KOPT-K1 (cell line): ENCODE data around the gene CHRM3.
"Not testable (repeated sequence)": the region's sequence is repeated elsewhere in the genome, so short reads cannot be mapped to it uniquely, and the experiment has no call there.

ENCODE experiments used
- H3K27ac ChIP-seq: fragments of 200-600 bp; sonication (generic); 2 replicates; pipeline ENCODE4 v1.5.1; 2016; ENCODE audit warnings: antibody characterized with exemption, mild to moderate bottlenecking, low read depth, low read length; ENCODE audit not compliant: poor library complexity, severe bottlenecking
- H3K36me3 ChIP-seq: fragments of 200-600 bp; sonication (generic); 2 replicates; pipeline ENCODE4 v1.5.1; 2017; ENCODE audit warnings: antibody characterized with exemption, mild to moderate bottlenecking, low read length, moderate library complexity; ENCODE audit not compliant: insufficient read depth
- H3K9me3 ChIP-seq: fragments of 200-600 bp; sonication (generic); 2 replicates; pipeline ENCODE4 v1.5.1; 2017; ENCODE audit warnings: antibody characterized with exemption, low read length, mild to moderate bottlenecking; ENCODE audit not compliant: insufficient read depth, poor library complexity, severe bottlenecking

Gene CHRM3

GRCh38 chr1:239386453-239387303 lies at the start of gene CHRM3:
CHRM3 (plus strand) TSS chr1:239386568; CDS start chr1:239907452, 520,884 bp downstream.
- peaks cover 12% of the 10 kb centered on the region for H3K9me3 ChIP-seq
- no peak within 1 kb of the TSS for H3K27ac ChIP-seq
- no peaks in the 10 kb centered on the region for H3K36me3 ChIP-seq

GRCh38 chr1:239337799-239338430 lies 48.5 kb upstream of the CHRM3 start:
- H3K9me3 ChIP-seq: no peaks in the 10 kb centered on the region
- H3K36me3 ChIP-seq: no peaks in the 10 kb centered on the region
- no peak overlapping the region for H3K27ac ChIP-seq

- H3K36me3 ChIP-seq: no peaks in the 10 kb centered on the region
- no peaks in the 10 kb centered on the region for H3K9me3 ChIP-seq
- no peak overlapping the region for H3K27ac ChIP-seq
These were observed 38.6 kb upstream of the CHRM3 start for GRCh38 chr1:239347776-239348175.

- Histone ChIP-seq H3K36me3 (no peaks in the 10 kb centered on the region), H3K9me3 (no peaks in the 10 kb centered on the region), H3K27ac (no peak overlapping the region)
These were observed 37.6 kb upstream of the CHRM3 start for GRCh38 chr1:239348635-239349353.

DNA sequence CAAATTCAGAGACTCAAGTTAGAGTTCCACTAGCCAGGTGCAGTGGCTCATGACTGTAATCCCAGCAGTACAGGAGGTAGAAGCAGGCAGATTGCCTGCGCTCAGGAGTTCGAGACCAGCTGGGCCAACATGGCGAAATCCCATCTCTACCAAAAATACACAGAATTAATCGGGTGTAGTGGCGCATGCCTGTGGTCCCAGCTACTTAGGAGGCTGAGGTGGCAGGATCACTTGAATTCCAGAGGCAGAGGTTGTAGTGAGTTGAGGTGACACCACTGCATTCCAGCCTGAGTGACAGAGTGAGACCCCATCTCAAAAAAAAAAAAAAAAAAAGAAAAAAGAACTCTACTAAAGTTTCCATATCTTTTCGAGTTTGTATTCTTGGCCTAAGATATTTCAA lies 36.7 kb upstream of the CHRM3 start:
- Histone ChIP-seq H3K36me3 (no peaks in the 10 kb centered on the region), H3K27ac (no peak overlapping the region), H3K9me3 (no peaks in the 10 kb centered on the region)

DNA sequence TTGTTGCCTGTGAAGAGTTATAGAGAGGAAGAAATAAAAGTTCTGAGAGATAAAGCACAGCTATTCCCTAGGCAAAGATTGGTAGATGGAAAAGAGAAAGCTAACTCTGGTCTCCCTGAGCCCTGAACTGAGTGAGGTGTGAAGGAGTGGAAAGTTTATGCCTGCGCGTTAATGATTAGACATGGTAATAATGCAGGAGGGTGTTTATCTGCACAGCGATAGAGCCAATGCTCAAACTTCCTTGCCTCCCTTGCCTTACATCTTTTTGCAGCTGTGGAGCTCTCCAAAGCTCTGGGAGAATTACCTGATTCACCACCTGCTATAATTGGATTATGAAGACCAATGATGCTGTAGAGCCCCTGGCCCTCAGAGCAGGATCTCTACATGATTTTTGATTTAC lies 32.8 kb upstream of the CHRM3 start:
- Histone ChIP-seq H3K9me3 (no peaks in the 10 kb centered on the region), H3K27ac (no peak overlapping the region), H3K36me3 (no peaks in the 10 kb centered on the region)

DNA sequence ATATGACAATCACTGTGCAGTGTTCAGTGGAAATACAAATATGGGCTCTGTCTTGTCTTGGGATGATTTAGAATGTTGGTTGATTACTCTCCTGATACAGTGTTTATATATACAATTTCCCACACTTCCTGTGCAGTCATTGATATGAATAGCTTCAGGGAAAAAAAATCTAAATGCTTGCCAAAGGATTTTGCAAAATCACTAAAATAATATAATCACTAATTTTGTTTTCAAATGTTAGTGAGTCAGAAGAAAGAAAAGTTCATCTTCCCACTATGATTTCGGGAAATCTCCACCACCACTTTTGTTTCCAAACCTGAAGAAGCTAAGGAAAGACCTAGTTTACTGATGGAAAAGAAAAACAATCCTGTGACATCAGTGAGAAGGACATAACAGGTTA lies 32.1 kb upstream of the CHRM3 start:
- no peak overlapping the region for H3K27ac ChIP-seq
- H3K9me3 ChIP-seq: no peaks in the 10 kb centered on the region

DNA sequence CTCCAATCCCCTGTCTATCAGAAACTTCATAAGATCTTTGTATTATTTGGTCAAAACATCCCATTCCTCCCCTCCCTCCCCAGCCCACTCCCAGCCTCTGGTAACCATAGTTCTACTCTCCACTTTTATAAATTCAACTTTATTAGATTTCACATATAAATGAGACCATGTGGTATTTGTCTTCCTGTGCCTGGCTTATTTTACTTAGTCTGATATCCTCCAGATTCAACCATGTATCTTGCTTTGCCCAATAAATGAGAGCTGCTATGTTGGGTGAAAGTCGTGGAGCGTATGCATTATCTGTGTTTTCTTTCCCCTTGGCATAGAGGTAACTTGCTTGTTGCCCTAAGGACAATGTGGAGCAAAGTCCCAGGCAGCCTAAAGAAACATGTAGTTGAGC lies 28.5 kb upstream of the CHRM3 start:
- H3K36me3 ChIP-seq: no peaks in the 10 kb centered on the region
- H3K27ac ChIP-seq: no peak overlapping the region
- no peaks in the 10 kb centered on the region for H3K9me3 ChIP-seq

More for the DNA sequence above, 32.1 kb upstream of the CHRM3 start:
- H3K36me3 ChIP-seq: no peaks in the 10 kb centered on the region

GRCh38 chr1:239361403-239361802 lies 25.0 kb upstream of the CHRM3 start:
- no peaks in the 10 kb centered on the region for H3K36me3 ChIP-seq
- no peaks in the 10 kb centered on the region for H3K9me3 ChIP-seq
- H3K27ac ChIP-seq: no peak overlapping the region

DNA sequence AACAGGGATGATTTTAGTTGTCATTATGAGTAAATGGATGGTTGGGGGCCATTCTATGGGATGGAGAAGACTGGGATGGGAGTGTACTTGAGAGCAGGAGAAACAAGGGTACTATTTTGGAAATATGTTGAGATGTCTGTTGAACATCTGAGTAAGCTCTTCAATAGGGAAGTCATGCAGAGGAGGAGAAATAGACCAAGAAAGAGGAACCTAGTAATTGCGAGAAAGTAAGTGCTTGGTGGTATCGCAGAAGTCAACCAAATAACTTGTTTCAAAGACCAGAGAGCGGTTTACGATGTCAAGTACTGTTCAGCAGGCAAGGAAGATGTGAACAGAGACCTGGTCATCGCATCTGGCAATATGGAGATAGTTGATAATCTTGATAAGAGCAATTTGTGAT lies 22.4 kb upstream of the CHRM3 start:
- H3K27ac ChIP-seq: no peak overlapping the region
- no peaks in the 10 kb centered on the region for H3K9me3 ChIP-seq
- H3K36me3 ChIP-seq: no peaks in the 10 kb centered on the region

GRCh38 chr1:239367196-239367810 lies 19.1 kb upstream of the CHRM3 start:
- H3K9me3 ChIP-seq: no peaks in the 10 kb centered on the region

DNA sequence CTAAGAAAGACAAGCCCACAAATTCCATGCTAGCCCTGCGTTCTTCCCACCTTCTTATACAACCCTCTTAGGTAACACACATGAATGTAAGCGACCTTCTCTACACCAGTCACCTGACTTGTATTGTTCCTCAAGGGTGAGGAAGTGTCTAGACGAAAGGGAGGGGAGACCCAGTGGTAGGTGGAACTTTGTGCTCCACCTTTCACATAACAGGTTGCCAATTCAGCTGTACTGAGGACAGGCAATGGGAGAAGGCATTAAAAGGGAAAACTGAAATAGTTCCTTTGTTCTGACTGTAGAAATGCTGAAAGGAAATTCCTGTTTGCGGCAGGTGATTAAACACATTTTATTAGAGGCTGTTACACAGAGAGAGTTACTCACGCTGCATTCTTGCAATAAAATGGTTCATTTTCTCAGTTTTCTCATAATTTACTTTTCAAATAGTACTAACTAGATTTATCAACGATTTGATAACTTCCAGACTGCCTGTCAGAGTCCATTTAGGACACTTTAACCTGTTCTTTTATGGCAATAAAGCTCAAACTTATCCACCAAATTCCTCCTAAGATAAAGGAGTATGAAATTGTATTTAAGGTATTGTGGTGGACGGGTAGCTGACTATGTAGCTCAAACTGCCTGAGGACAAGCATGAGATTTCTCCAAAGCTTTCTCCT lies 17.8 kb upstream of the CHRM3 start:
- Histone ChIP-seq H3K27ac (no peak overlapping the region), H3K36me3 (no peaks in the 10 kb centered on the region), H3K9me3 (no peaks in the 10 kb centered on the region)

More at GRCh38 chr1:239367196-239367810, 19.1 kb upstream of the CHRM3 start:
- Histone ChIP-seq H3K36me3 (no peaks in the 10 kb centered on the region), H3K27ac (no peak overlapping the region)

DNA sequence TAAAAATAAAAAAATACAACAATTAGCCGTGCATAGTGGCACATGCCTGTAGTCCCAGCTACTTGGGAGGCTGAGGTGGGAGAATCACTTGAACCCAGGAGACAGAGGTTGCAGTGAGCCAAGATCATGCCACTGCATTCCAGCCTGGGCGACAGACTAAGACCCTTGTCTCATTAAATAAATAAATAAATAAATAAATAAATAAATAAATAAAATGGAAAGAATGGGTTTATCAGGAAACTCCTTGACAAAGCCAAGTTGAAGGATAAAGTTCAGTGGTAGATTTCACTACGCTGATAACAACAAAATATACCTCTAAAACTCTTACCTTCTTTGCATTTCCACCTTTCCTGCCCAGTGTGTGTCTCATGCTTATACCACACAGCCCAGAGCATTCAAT lies 15.5 kb upstream of the CHRM3 start:
- H3K27ac ChIP-seq, H3K9me3 ChIP-seq, H3K36me3 ChIP-seq: not testable (repeated sequence)

- no peak overlapping the region for H3K27ac ChIP-seq
- H3K9me3 ChIP-seq: peaks cover 12% of the 10 kb centered on the region
- H3K36me3 ChIP-seq: no peaks in the 10 kb centered on the region
These were observed 3.7 kb upstream of the CHRM3 start for GRCh38 chr1:239382666-239383065.
